KMS-11 (cell line): ENCODE measurements around the gene SCARF2.
"Not testable (repeated sequence)": the region's sequence is repeated elsewhere in the genome, so short reads cannot be mapped to it uniquely, and the experiment has no call there.

Source experiments
- H2AFZ ChIP-seq: fragments of 200-600 bp; sonication (generic); 2 replicates; pipeline ENCODE4 v1.6.1; 2016; ENCODE audit warnings: antibody characterized with exemption, mixed run types, low read depth
- H3K27ac ChIP-seq: fragments of 200-600 bp; sonication (generic); 2 replicates; pipeline ENCODE4 v1.6.1; 2016; ENCODE audit warnings: mild to moderate bottlenecking, mixed run types
- H3K27me3 ChIP-seq: fragments of 200-600 bp; sonication (generic); 2 replicates; pipeline ENCODE4 v1.6.1; 2017; ENCODE audit warnings: mild to moderate bottlenecking, low read depth, mixed run types, moderate library complexity; ENCODE audit not compliant: insufficient read depth
- H3K36me3 ChIP-seq: fragments of 200-600 bp; sonication (generic); 2 replicates; pipeline ENCODE4 v1.6.1; 2017; ENCODE audit warnings: mild to moderate bottlenecking, mixed run types; ENCODE audit not compliant: insufficient read depth
- H3K4me1 ChIP-seq: fragments of 200-600 bp; sonication (generic); 2 replicates; pipeline ENCODE4 v1.6.1; 2016; ENCODE audit warnings: mild to moderate bottlenecking, low read depth, mixed run types; ENCODE audit not compliant: poor library complexity, severe bottlenecking
- H3K4me2 ChIP-seq: fragments of 200-600 bp; sonication (generic); 2 replicates; pipeline ENCODE4 v1.7.0; 2016; ENCODE audit warnings: mild to moderate bottlenecking, mixed run types
- H3K4me3 ChIP-seq: fragments of 200-600 bp; sonication (generic); IDR thresholded peaks from 2 replicates; pipeline ENCODE4 v1.6.1; 2017; ENCODE audit warnings: low read depth, low read length, mixed read lengths; ENCODE audit not compliant: insufficient read depth
- H3K79me2 ChIP-seq: fragments of 200-600 bp; sonication (generic); 2 replicates; pipeline ENCODE4 v1.6.1; 2016; ENCODE audit warnings: low read depth, mixed run types; ENCODE audit not compliant: insufficient read depth
- H3K9ac ChIP-seq: fragments of 200-600 bp; sonication (generic); 2 replicates; pipeline ENCODE4 v1.6.1; 2016; ENCODE audit warnings: mild to moderate bottlenecking, mixed run types
- H4K20me1 ChIP-seq: fragments of 200-600 bp; sonication (generic); 2 replicates; pipeline ENCODE4 v1.6.1; 2016; ENCODE audit warnings: mild to moderate bottlenecking, mixed run types; ENCODE audit not compliant: insufficient read depth
- TF ChIP-seq, protein P1 (sequence below): fragments of 200-600 bp; sonication (generic); conservative IDR thresholded peaks from 2 replicates; pipeline ENCODE4 v1.6.1; 2017; ENCODE audit warnings: low read depth, mild to moderate bottlenecking, antibody characterized with exemption, low read length, moderate library complexity, mixed read lengths

Gene SCARF2

GRCh38 chr22:20420157-20420842 lies 17.3 kb downstream of the SCARF2 start:
- TF ChIP-seq, protein P1, sequence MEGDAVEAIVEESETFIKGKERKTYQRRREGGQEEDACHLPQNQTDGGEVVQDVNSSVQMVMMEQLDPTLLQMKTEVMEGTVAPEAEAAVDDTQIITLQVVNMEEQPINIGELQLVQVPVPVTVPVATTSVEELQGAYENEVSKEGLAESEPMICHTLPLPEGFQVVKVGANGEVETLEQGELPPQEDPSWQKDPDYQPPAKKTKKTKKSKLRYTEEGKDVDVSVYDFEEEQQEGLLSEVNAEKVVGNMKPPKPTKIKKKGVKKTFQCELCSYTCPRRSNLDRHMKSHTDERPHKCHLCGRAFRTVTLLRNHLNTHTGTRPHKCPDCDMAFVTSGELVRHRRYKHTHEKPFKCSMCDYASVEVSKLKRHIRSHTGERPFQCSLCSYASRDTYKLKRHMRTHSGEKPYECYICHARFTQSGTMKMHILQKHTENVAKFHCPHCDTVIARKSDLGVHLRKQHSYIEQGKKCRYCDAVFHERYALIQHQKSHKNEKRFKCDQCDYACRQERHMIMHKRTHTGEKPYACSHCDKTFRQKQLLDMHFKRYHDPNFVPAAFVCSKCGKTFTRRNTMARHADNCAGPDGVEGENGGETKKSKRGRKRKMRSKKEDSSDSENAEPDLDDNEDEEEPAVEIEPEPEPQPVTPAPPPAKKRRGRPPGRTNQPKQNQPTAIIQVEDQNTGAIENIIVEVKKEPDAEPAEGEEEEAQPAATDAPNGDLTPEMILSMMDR = no peak
- Histone ChIP-seq H3K27ac (no peak overlapping the region), H3K79me2 (no peaks in the 10 kb centered on the region), H3K27me3 (no peaks in the 10 kb centered on the region), H3K36me3 (no peaks in the 10 kb centered on the region), H3K4me3 (no peak overlapping the region), H2AFZ (no peak overlapping the region), H3K9ac (no peak overlapping the region), H4K20me1 (no peaks in the 10 kb centered on the region), H3K4me2 (no peak overlapping the region), H3K4me1 (peaks cover 4% of the 10 kb centered on the region)

GRCh38 chr22:20419664-20419951 lies 18.0 kb downstream of the SCARF2 start:
- H3K4me1 ChIP-seq = peaks cover 4% of the 10 kb centered on the region
- H2AFZ ChIP-seq = no peak overlapping the region
- TF ChIP-seq, protein P1 = no peak
- no peak overlapping the region for H3K27ac ChIP-seq
- H3K4me2 ChIP-seq = no peak overlapping the region
- no peaks in the 10 kb centered on the region for H4K20me1 ChIP-seq
- H3K36me3 ChIP-seq = no peaks in the 10 kb centered on the region
- no peaks in the 10 kb centered on the region for H3K79me2 ChIP-seq
- no peak overlapping the region for H3K4me3 ChIP-seq
- H3K27me3 ChIP-seq = no peaks in the 10 kb centered on the region
- H3K9ac ChIP-seq = no peak overlapping the region

DNA sequence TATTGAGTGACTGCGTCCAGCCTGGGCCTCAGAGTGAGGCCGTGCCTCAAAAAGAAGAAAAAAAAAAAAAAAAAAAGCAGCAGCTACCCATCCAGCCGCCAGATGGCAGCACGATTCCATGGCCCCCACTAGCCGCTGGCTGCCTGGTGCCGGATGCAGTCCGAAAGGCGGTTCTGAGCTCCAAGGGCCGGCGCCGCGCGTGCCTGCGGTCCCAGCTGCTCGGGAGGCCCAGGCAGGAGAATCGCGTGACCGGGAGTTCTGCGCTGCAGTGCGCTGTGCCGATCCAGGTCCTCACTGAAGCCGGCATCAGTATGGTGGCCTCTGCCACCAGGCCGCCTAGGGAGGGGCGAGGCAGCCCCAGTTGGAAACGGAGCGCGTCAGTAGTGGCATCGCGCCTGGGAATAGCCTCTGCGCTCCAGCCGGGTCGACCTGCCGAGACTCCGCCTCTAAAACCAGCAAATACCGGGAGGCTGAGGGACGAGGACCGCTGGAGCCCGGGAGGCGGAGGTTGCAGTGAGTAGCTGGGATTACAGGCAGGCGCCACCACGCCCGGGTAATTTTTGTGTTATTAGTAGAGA lies 19.3 kb downstream of the SCARF2 start:
- Histone ChIP-seq H2AFZ (peak overlapping the region; percentile 68), H4K20me1 (no peaks in the 10 kb centered on the region), H3K4me2 (peak overlapping the region; percentile 57; the same call in 1 of the 2 replicates), H3K4me1 (peaks cover 4% of the 10 kb centered on the region), H3K9ac (no peak overlapping the region), H3K27me3 (no peaks in the 10 kb centered on the region), H3K36me3 (no peaks in the 10 kb centered on the region), H3K4me3 (no peak overlapping the region), H3K27ac (no peak overlapping the region), H3K79me2 (no peaks in the 10 kb centered on the region)
- TF ChIP-seq, protein P1 = peak; percentile 85

DNA sequence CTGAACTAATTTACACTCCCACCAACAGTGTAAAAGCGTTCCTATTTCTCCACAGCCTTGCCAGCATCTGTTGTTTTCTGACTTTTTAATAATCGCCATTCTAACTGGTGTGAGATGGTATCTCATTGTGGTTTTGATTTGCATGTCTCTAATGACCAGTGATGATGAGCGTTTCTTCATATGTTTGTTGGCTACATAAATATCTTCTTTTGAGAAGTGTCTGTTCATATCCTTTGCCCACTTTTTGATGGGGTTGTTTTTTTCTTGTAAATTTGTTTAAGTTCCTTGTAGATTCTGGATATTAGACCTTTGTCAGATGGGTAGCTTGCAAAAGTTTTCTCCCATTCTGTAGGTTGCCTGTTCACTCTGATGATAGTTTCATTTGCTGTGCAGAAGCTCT lies 21.9 kb downstream of the SCARF2 start:
- not testable (repeated sequence) for H3K27me3 ChIP-seq, H3K4me1 ChIP-seq, H4K20me1 ChIP-seq, H3K79me2 ChIP-seq, H3K4me2 ChIP-seq, H3K36me3 ChIP-seq, H3K9ac ChIP-seq, H3K27ac ChIP-seq, H3K4me3 ChIP-seq, H2AFZ ChIP-seq

DNA sequence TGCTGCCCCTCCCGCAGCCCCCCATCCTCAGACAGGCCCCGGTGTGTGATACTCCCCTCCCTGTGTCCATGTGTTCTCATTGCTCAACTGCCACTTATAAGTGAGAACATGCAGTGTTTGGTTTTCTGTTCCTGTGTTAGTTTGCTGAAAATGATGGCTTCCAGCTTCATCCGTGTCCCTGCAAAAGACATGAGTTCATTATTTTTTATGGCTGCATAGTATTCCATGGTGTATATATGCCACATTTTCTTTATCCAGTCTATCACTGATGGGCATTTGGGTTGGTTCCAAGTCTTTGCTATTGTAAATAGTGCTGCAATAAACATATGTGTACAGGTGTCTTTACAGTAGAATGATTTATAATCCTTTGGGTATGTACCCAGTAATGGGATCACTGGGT lies 22.4 kb downstream of the SCARF2 start:
- not testable (repeated sequence) for H3K27me3 ChIP-seq, H3K36me3 ChIP-seq, H2AFZ ChIP-seq, H4K20me1 ChIP-seq, H3K4me2 ChIP-seq, H3K4me3 ChIP-seq, H3K9ac ChIP-seq, H3K79me2 ChIP-seq, H3K27ac ChIP-seq, H3K4me1 ChIP-seq
